Epithelial cell of prostate (primary cell): Measurements from ENCODE around the gene TP53INP2.
"Not testable (repeated sequence)": the region's sequence is repeated elsewhere in the genome, so short reads cannot be mapped to it uniquely, and the experiment has no call there.

Experiments
- DNase-seq: peaks from one replicate; pipeline ENCODE4 v3.0.0-alpha.2; 2011; ENCODE audit warnings: low read depth, low spot score
- H3K27ac ChIP-seq: fragments of 450-650 bp; 2 replicates; pipeline ENCODE4 v1.5.1; 2017; ENCODE audit warnings: mild to moderate bottlenecking

The TP53INP2 gene

GRCh38 chr20:34704177-34705007 lies at the start of gene TP53INP2:
TSS of gene TP53INP2 (plus strand) at chr20:34704344. CDS start at chr20:34708740, 4,396 bp downstream.
- DNase-seq, result no peak
- peak within 1 kb of the TSS; percentile 90 for H3K27ac ChIP-seq

- not testable (repeated sequence) for DNase-seq, H3K27ac ChIP-seq
Measured at GRCh38 chr20:34658654-34659053, 45.5 kb upstream of the TP53INP2 start.

- H3K27ac ChIP-seq, result peak overlapping the region; percentile 45
- peak; percentile 52 for DNase-seq
Measured at GRCh38 chr20:34661811-34662210, 42.3 kb upstream of the TP53INP2 start.

GRCh38 chr20:34663213-34663943 lies 40.8 kb upstream of the TP53INP2 start:
- no peak overlapping the region for H3K27ac ChIP-seq
- no peak for DNase-seq

GRCh38 chr20:34664751-34665150 lies 39.4 kb upstream of the TP53INP2 start:
- DNase-seq, H3K27ac ChIP-seq: not testable (repeated sequence)

GRCh38 chr20:34669094-34669493 lies 35.0 kb upstream of the TP53INP2 start:
- DNase-seq, result no peak
- no peak overlapping the region for H3K27ac ChIP-seq

- no peak for DNase-seq
- no peak overlapping the region for H3K27ac ChIP-seq
Measured at GRCh38 chr20:34673412-34673811, 30.7 kb upstream of the TP53INP2 start.

- no peak overlapping the region for H3K27ac ChIP-seq
- DNase-seq, result no peak
Measured at GRCh38 chr20:34675561-34675960, 28.6 kb upstream of the TP53INP2 start.

- peak overlapping the region; percentile 39 for H3K27ac ChIP-seq
- DNase-seq, result no peak
Measured at GRCh38 chr20:34675993-34676641, 28.0 kb upstream of the TP53INP2 start.

- peak within 1 kb of the TSS; percentile 39 for H3K27ac ChIP-seq
- DNase-seq, result peak; percentile 83
Measured at GRCh38 chr20:34676642-34677373, 27.3 kb upstream of the TP53INP2 start, which contains the start of gene PIGU. TSS of gene PIGU (minus strand) at chr20:34677092. CDS start at chr20:34677085, 7 bp downstream.

GRCh38 chr20:34680586-34681175 lies 23.5 kb upstream of the TP53INP2 start:
- H3K27ac ChIP-seq, result no peak overlapping the region

GRCh38 chr20:34683667-34684066 lies 20.5 kb upstream of the TP53INP2 start:
- DNase-seq, result no peak
- H3K27ac ChIP-seq, result no peak overlapping the region

More at GRCh38 chr20:34680586-34681175, 23.5 kb upstream of the TP53INP2 start:
- DNase-seq, result no peak

GRCh38 chr20:34689486-34689885 lies 14.7 kb upstream of the TP53INP2 start:
- no peak for DNase-seq
- no peak overlapping the region for H3K27ac ChIP-seq

GRCh38 chr20:34691838-34692237 lies 12.3 kb upstream of the TP53INP2 start:
- DNase-seq, result no peak
- H3K27ac ChIP-seq, result no peak overlapping the region

GRCh38 chr20:34693414-34693813 lies 10.7 kb upstream of the TP53INP2 start:
- H3K27ac ChIP-seq, result no peak overlapping the region
- no peak for DNase-seq

- no peak overlapping the region for H3K27ac ChIP-seq
- no peak for DNase-seq
Measured at GRCh38 chr20:34701405-34702085, 2.6 kb upstream of the TP53INP2 start.

GRCh38 chr20:34703061-34703423 lies 1.1 kb upstream of the TP53INP2 start:
- no peak overlapping the region for H3K27ac ChIP-seq
- DNase-seq, result no peak

- no peak for DNase-seq
- peak overlapping the region; percentile 90 for H3K27ac ChIP-seq
Measured at GRCh38 chr20:34703424-34704176, 544 bp upstream of the TP53INP2 start.
